ENCODE measurements around the gene OR5D18. TPM values are rescaled to one million over a fixed set of nuclear protein-coding genes. Genes with fewer than 3 reads are reported as not detected.

Gene OR5D18
- polyA plus RNA-seq, 1 donor from 2014 or later = not detected

DNA sequence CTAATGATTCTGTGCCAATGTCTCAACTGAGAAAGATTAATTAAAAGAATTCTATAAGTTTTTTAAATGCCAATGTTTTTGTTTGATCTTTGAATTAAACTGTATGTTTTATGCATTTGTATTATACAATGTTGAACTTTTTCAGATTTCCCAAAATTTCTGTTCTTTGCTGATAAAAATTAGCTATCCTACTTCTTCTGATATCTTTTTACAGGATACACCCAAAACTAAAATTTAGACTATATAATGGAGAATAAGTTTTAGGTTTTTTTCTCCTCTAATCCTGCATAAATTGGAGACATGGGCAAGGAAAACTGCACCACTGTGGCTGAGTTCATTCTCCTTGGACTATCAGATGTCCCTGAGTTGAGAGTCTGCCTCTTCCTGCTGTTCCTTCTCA is 7.5 kb downstream of the OR5D18 start, which contains the start of gene OR5L2:
Gene OR5L2, plus strand, starts transcription at position 301 of the 400 bp plus-strand sequence. Its CDS starts 0 bp downstream, at position 301.
- TF ChIP-seq TAF1 (IDR thresholded peaks at IDR 0.05; ENCODE audit: low read depth) (no peak), RAD21 (conservative IDR thresholded peaks at IDR 0.05) (no peak), MXI1 (conservative IDR thresholded peaks at IDR 0.05; ENCODE audit: poor library complexity, severe bottlenecking) (no peak), EZH2 (IDR thresholded peaks at IDR 0.05; ENCODE audit: borderline replicate concordance, insufficient read depth, low read length, poor library complexity, severe bottlenecking) (no peak), EP300 (conservative IDR thresholded peaks at IDR 0.05; ENCODE audit: poor library complexity, severe bottlenecking) (no peak)
- TF ChIP-seq, protein P1, sequence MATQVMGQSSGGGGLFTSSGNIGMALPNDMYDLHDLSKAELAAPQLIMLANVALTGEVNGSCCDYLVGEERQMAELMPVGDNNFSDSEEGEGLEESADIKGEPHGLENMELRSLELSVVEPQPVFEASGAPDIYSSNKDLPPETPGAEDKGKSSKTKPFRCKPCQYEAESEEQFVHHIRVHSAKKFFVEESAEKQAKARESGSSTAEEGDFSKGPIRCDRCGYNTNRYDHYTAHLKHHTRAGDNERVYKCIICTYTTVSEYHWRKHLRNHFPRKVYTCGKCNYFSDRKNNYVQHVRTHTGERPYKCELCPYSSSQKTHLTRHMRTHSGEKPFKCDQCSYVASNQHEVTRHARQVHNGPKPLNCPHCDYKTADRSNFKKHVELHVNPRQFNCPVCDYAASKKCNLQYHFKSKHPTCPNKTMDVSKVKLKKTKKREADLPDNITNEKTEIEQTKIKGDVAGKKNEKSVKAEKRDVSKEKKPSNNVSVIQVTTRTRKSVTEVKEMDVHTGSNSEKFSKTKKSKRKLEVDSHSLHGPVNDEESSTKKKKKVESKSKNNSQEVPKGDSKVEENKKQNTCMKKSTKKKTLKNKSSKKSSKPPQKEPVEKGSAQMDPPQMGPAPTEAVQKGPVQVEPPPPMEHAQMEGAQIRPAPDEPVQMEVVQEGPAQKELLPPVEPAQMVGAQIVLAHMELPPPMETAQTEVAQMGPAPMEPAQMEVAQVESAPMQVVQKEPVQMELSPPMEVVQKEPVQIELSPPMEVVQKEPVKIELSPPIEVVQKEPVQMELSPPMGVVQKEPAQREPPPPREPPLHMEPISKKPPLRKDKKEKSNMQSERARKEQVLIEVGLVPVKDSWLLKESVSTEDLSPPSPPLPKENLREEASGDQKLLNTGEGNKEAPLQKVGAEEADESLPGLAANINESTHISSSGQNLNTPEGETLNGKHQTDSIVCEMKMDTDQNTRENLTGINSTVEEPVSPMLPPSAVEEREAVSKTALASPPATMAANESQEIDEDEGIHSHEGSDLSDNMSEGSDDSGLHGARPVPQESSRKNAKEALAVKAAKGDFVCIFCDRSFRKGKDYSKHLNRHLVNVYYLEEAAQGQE (IDR thresholded peaks at IDR 0.05; ENCODE audit: borderline replicate concordance) = no peak
- no peaks in the 10 kb centered on the region for H4K20me1 ChIP-seq (ENCODE audit: insufficient read depth)
- H3K9ac ChIP-seq (ENCODE audit: low read length) = no peak within 1 kb of the TSS
- no peaks in the 10 kb centered on the region for H3K27me3 ChIP-seq (ENCODE audit: insufficient read depth, low read depth, low read length)
- no peaks in the 10 kb centered on the region for H3K79me2 ChIP-seq (replicated peaks; ENCODE audit: insufficient read depth, low read length)
- H3K27ac ChIP-seq (ENCODE audit: low read length) = no peak within 1 kb of the TSS
- no peaks in the 10 kb centered on the region for H3K9me2 ChIP-seq (ENCODE audit: insufficient read depth, low read length)
- H3K4me3 ChIP-seq (ENCODE audit: low read length) = no peak within 1 kb of the TSS
- H3K9me3 ChIP-seq (ENCODE audit: low read length) = no peaks in the 10 kb centered on the region
- H2AFZ ChIP-seq (ENCODE audit: low read depth, low read length) = no peak within 1 kb of the TSS
- H3F3A ChIP-seq (ENCODE audit: insufficient read depth, low read length, poor library complexity, severe bottlenecking) = no peaks in the 10 kb centered on the region
- H3K36me3 ChIP-seq (ENCODE audit: insufficient read depth, low read length) = no peaks in the 10 kb centered on the region
- H3K4me2 ChIP-seq (ENCODE audit: low read length) = no peak within 1 kb of the TSS

DNA sequence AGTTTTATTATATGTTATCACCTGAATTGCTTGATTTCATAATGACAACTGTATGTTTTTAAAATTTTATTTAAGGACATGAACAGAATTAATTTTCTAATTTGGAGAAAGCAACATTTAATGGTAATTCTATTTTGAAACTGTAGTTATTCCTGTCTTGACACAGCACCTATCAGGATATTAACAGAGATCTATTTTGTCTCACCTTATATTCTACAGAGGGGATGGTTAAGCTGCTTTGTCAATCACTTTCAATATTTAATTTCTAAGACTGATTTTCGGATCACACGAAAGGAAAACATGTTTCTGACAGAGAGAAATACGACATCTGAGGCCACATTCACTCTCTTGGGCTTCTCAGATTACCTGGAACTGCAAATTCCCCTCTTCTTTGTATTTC is 19.0 kb downstream of the OR5D18 start, which contains the start of gene OR5D16:
Gene OR5D16, plus strand, starts transcription at position 301 of the 400 bp plus-strand sequence. Its CDS starts 0 bp downstream, at position 301.
- Histone ChIP-seq H3K79me2 (replicated peaks; ENCODE audit: insufficient read depth, low read length) (no peaks in the 10 kb centered on the region), H3K9ac (ENCODE audit: low read length) (no peak within 1 kb of the TSS), H3K36me3 (ENCODE audit: insufficient read depth, low read length) (no peaks in the 10 kb centered on the region), H2AFZ (ENCODE audit: low read depth, low read length) (no peak within 1 kb of the TSS), H3K9me3 (ENCODE audit: low read length) (no peaks in the 10 kb centered on the region), H3F3A (ENCODE audit: insufficient read depth, low read length, poor library complexity, severe bottlenecking) (no peaks in the 10 kb centered on the region), H3K27me3 (ENCODE audit: insufficient read depth, low read depth, low read length) (no peaks in the 10 kb centered on the region), H3K4me3 (ENCODE audit: low read length) (no peak within 1 kb of the TSS), H3K4me2 (ENCODE audit: low read length) (no peak within 1 kb of the TSS), H3K9me2 (ENCODE audit: insufficient read depth, low read length) (no peaks in the 10 kb centered on the region), H4K20me1 (ENCODE audit: insufficient read depth) (no peaks in the 10 kb centered on the region), H3K27ac (ENCODE audit: low read length) (no peak within 1 kb of the TSS)
- no peak for TF ChIP-seq EZH2 (IDR thresholded peaks at IDR 0.05; ENCODE audit: borderline replicate concordance, insufficient read depth, low read length, poor library complexity, severe bottlenecking)
- no peak for TF ChIP-seq POLR2AphosphoS5 (IDR thresholded peaks at IDR 0.05)
- TF ChIP-seq, protein P2, sequence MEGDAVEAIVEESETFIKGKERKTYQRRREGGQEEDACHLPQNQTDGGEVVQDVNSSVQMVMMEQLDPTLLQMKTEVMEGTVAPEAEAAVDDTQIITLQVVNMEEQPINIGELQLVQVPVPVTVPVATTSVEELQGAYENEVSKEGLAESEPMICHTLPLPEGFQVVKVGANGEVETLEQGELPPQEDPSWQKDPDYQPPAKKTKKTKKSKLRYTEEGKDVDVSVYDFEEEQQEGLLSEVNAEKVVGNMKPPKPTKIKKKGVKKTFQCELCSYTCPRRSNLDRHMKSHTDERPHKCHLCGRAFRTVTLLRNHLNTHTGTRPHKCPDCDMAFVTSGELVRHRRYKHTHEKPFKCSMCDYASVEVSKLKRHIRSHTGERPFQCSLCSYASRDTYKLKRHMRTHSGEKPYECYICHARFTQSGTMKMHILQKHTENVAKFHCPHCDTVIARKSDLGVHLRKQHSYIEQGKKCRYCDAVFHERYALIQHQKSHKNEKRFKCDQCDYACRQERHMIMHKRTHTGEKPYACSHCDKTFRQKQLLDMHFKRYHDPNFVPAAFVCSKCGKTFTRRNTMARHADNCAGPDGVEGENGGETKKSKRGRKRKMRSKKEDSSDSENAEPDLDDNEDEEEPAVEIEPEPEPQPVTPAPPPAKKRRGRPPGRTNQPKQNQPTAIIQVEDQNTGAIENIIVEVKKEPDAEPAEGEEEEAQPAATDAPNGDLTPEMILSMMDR (IDR thresholded peaks at IDR 0.05; ENCODE audit: poor library complexity, severe bottlenecking) = no peak
- no peak for TF ChIP-seq EP300 (conservative IDR thresholded peaks at IDR 0.05; ENCODE audit: poor library complexity, severe bottlenecking)
- no peak for TF ChIP-seq TAF1 (IDR thresholded peaks at IDR 0.05; ENCODE audit: low read depth)
- no peak for TF ChIP-seq RAD21 (conservative IDR thresholded peaks at IDR 0.05)
- no peak for TF ChIP-seq SMC3 (conservative IDR thresholded peaks at IDR 0.05; ENCODE audit: poor library complexity)
- TF ChIP-seq, protein P1 (IDR thresholded peaks at IDR 0.05; ENCODE audit: borderline replicate concordance) = no peak
- TF ChIP-seq MXI1 (conservative IDR thresholded peaks at IDR 0.05; ENCODE audit: poor library complexity, severe bottlenecking) = no peak
